ENCODE measurements around the gene LIN7B. TPM values are rescaled to one million over a fixed set of nuclear protein-coding genes. Genes with fewer than 3 reads are reported as not detected.

Gene LIN7B
- total and polyA plus RNA-seq, 9 of the 15 experiments (the other 6 are each of a cell fraction or from before 2014, with no cell fraction given): 0.89 to 15.7 (median 4.0) TPM

DNA sequence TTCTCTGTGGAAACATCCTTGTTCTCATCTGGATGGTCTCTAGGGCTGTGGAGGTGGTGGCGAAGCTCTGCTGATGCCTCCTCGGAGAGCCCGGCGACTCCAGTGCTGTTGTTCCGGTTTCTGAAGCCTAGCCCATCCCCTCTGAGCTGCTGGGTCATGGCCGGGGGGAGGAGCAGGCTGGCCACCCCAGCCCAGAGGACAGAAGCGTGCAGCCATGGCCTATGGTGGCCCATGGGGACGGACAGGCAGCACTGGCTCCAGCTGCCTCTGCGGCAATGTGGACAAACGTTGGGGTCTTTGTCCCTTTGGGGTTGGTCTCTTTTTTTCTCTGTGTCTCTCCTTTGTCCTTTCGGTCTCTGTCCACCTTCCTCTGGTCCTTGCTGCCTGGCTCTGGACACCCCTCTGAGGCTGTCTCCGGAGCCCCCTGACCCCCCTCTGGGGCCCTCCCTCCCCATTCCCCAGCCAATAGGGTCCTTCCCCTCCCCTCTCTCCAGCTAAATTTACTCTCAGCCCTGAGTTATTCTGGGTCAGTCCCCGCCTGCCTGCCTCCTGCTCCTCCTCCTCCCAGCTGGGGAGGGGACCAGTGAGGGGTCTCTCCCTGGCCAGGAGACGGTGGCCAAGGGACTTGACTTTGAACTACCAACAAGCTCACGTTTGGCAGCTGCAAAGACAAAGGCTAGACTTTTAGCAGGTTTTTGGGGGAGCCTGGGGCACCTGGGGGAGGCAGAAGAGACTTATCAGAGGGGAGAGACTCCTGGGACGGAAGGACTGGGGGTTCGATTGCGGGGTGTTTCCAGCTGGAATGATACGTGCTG, 41.0 kb downstream of the LIN7B start, which contains the start of gene HRC (continued):
- TF ChIP-seq, protein P1, sequence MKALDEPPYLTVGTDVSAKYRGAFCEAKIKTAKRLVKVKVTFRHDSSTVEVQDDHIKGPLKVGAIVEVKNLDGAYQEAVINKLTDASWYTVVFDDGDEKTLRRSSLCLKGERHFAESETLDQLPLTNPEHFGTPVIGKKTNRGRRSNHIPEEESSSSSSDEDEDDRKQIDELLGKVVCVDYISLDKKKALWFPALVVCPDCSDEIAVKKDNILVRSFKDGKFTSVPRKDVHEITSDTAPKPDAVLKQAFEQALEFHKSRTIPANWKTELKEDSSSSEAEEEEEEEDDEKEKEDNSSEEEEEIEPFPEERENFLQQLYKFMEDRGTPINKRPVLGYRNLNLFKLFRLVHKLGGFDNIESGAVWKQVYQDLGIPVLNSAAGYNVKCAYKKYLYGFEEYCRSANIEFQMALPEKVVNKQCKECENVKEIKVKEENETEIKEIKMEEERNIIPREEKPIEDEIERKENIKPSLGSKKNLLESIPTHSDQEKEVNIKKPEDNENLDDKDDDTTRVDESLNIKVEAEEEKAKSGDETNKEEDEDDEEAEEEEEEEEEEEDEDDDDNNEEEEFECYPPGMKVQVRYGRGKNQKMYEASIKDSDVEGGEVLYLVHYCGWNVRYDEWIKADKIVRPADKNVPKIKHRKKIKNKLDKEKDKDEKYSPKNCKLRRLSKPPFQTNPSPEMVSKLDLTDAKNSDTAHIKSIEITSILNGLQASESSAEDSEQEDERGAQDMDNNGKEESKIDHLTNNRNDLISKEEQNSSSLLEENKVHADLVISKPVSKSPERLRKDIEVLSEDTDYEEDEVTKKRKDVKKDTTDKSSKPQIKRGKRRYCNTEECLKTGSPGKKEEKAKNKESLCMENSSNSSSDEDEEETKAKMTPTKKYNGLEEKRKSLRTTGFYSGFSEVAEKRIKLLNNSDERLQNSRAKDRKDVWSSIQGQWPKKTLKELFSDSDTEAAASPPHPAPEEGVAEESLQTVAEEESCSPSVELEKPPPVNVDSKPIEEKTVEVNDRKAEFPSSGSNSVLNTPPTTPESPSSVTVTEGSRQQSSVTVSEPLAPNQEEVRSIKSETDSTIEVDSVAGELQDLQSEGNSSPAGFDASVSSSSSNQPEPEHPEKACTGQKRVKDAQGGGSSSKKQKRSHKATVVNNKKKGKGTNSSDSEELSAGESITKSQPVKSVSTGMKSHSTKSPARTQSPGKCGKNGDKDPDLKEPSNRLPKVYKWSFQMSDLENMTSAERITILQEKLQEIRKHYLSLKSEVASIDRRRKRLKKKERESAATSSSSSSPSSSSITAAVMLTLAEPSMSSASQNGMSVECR (CRISPR knock-in tag; IDR thresholded peaks at IDR 0.05): peak; percentile 68
- no peak for TF ChIP-seq ZKSCAN3 (CRISPR knock-in tag; IDR thresholded peaks at IDR 0.05)
- no peak for TF ChIP-seq EWSR1 (IDR thresholded peaks at IDR 0.05; ENCODE audit: borderline replicate concordance, low read depth, partially characterized antibody)
- TF ChIP-seq, protein P2, sequence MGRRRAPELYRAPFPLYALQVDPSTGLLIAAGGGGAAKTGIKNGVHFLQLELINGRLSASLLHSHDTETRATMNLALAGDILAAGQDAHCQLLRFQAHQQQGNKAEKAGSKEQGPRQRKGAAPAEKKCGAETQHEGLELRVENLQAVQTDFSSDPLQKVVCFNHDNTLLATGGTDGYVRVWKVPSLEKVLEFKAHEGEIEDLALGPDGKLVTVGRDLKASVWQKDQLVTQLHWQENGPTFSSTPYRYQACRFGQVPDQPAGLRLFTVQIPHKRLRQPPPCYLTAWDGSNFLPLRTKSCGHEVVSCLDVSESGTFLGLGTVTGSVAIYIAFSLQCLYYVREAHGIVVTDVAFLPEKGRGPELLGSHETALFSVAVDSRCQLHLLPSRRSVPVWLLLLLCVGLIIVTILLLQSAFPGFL (CRISPR knock-in tag; IDR thresholded peaks at IDR 0.05): no peak
- TF ChIP-seq, protein P3, sequence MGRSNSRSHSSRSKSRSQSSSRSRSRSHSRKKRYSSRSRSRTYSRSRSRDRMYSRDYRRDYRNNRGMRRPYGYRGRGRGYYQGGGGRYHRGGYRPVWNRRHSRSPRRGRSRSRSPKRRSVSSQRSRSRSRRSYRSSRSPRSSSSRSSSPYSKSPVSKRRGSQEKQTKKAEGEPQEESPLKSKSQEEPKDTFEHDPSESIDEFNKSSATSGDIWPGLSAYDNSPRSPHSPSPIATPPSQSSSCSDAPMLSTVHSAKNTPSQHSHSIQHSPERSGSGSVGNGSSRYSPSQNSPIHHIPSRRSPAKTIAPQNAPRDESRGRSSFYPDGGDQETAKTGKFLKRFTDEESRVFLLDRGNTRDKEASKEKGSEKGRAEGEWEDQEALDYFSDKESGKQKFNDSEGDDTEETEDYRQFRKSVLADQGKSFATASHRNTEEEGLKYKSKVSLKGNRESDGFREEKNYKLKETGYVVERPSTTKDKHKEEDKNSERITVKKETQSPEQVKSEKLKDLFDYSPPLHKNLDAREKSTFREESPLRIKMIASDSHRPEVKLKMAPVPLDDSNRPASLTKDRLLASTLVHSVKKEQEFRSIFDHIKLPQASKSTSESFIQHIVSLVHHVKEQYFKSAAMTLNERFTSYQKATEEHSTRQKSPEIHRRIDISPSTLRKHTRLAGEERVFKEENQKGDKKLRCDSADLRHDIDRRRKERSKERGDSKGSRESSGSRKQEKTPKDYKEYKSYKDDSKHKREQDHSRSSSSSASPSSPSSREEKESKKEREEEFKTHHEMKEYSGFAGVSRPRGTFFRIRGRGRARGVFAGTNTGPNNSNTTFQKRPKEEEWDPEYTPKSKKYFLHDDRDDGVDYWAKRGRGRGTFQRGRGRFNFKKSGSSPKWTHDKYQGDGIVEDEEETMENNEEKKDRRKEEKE (IDR thresholded peaks at IDR 0.05; ENCODE audit: borderline replicate concordance in 1 of 2, control insufficient read depth in 1 of 2, low read depth in 2 of 2, low read length in 1 of 2): no peak
- no peak for TF ChIP-seq ZNF184 (CRISPR knock-in tag; IDR thresholded peaks at IDR 0.05)
- no peak for TF ChIP-seq ZNF121 (CRISPR knock-in tag; conservative IDR thresholded peaks at IDR 0.05)
- TF ChIP-seq, protein P4, sequence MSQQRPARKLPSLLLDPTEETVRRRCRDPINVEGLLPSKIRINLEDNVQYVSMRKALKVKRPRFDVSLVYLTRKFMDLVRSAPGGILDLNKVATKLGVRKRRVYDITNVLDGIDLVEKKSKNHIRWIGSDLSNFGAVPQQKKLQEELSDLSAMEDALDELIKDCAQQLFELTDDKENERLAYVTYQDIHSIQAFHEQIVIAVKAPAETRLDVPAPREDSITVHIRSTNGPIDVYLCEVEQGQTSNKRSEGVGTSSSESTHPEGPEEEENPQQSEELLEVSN (IDR thresholded peaks at IDR 0.05; ENCODE audit: borderline replicate concordance in 1 of 2, extremely low read depth in 1 of 2, insufficient read depth in 1 of 2, insufficient read length in 1 of 2, low read depth in 1 of 2, low read length in 1 of 2, poor library complexity in 1 of 2, severe bottlenecking in 1 of 2): peak; percentile 21 to 45
- TF ChIP-seq, protein P5, sequence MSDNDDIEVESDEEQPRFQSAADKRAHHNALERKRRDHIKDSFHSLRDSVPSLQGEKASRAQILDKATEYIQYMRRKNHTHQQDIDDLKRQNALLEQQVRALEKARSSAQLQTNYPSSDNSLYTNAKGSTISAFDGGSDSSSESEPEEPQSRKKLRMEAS (CRISPR knock-in tag; IDR thresholded peaks at IDR 0.05): peak; percentile 11; the same call in 1 of the 2 replicates
- no peak for TF ChIP-seq SAFB2 (IDR thresholded peaks at IDR 0.05; ENCODE audit: borderline replicate concordance, low read depth, low read length, severe bottlenecking)
- TF ChIP-seq ZNF77 (CRISPR knock-in tag; IDR thresholded peaks at IDR 0.05): no peak
- TF ChIP-seq, protein P6, sequence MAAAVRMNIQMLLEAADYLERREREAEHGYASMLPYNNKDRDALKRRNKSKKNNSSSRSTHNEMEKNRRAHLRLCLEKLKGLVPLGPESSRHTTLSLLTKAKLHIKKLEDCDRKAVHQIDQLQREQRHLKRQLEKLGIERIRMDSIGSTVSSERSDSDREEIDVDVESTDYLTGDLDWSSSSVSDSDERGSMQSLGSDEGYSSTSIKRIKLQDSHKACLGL (CRISPR knock-in tag; IDR thresholded peaks at IDR 0.05; ENCODE audit: borderline replicate concordance, poor library complexity, severe bottlenecking): no peak
- TF ChIP-seq WHSC1 (IDR thresholded peaks at IDR 0.05; ENCODE audit: low read length): no peak
- TF ChIP-seq E2F3 (CRISPR knock-in tag; IDR thresholded peaks at IDR 0.05): no peak
- TF ChIP-seq LEF1 (IDR thresholded peaks at IDR 0.05): peak; percentile 56; the same call in 1 of the 2 replicates
